ENCODE results near the gene TMEM270.

DNA sequence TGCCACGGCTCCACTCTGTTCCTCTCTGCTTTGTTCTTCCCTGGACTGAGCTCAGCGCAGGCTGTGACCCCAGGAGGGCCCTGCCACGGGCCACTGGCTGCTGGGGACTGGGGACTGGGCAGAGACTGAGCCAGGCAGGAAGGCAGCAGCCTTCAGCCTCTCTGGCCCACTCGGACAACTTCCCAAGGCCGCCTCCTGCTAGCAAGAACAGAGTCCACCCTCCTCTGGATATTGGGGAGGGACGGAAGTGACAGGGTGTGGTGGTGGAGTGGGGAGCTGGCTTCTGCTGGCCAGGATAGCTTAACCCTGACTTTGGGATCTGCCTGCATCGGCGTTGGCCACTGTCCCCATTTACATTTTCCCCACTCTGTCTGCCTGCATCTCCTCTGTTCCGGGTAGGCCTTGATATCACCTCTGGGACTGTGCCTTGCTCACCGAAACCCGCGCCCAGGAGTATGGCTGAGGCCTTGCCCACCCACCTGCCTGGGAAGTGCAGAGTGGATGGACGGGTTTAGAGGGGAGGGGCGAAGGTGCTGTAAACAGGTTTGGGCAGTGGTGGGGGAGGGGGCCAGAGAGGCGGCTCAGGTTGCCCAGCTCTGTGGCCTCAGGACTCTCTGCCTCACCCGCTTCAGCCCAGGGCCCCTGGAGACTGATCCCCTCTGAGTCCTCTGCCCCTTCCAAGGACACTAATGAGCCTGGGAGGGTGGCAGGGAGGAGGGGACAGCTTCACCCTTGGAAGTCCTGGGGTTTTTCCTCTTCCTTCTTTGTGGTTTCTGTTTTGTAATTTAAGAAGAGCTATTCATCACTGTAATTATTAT is 28.9 kb upstream of the TMEM270 start:
- no peak for TF ChIP-seq CTCF (IDR thresholded peaks at IDR 0.05; ENCODE audit: poor library complexity, severe bottlenecking)
- TF ChIP-seq POLR2AphosphoS5 (IDR thresholded peaks at IDR 0.05), result no peak
- TF ChIP-seq REST (IDR thresholded peaks at IDR 0.05; ENCODE audit: borderline replicate concordance), result no peak
- no peak for TF ChIP-seq SMC3 (conservative IDR thresholded peaks at IDR 0.05; ENCODE audit: poor library complexity)
- TF ChIP-seq TAF1 (IDR thresholded peaks at IDR 0.05; ENCODE audit: low read depth), result no peak
- no peak for TF ChIP-seq EZH2 (IDR thresholded peaks at IDR 0.05; ENCODE audit: borderline replicate concordance, insufficient read depth, low read length, poor library complexity, severe bottlenecking)

All from neural cell (in vitro differentiated cells).